Body of pancreas (tissue), 4 donors: ENCODE measurements around the gene USB1. TPM values are rescaled to one million over a fixed set of nuclear protein-coding genes. Genes with fewer than 3 reads are reported as not detected.

Experiments
- ATAC-seq: fragments of 150-250 bp; one replicate; pipeline ENCODE4 v1.9.1; 2016
- DNase-seq, 4 donors: peaks; one replicate each; pipeline ENCODE4 v3.0.0-alpha.2; 2019
- H3K27ac ChIP-seq, 4 donors: fragments of 200-600 bp; sonication (generic); 1 replicate in 3 of 4; 2 replicates in 1 of 4; pipeline versions ENCODE4 v1.5.1 to v1.6.1; 2016 to 2019; ENCODE audit warnings: mild to moderate bottlenecking in 1 of 4, mixed read lengths in 1 of 4, moderate library complexity in 1 of 4
- H3K27me3 ChIP-seq, 2 donors: fragments of 200-600 bp; sonication (generic); one replicate each; pipeline ENCODE4 v1.6.0; 2016; ENCODE audit warnings: mild to moderate bottlenecking in 1 of 2
- H3K36me3 ChIP-seq, 2 donors: fragments of 200-600 bp; sonication (generic); replicated peaks in 1 of 2; 2 replicates each; pipeline ENCODE4 v1.5.1; 2016; ENCODE audit warnings: low read depth in 2 of 2; ENCODE audit not compliant: insufficient read depth in 1 of 2
- H3K4me1 ChIP-seq: fragments of 200-600 bp; sonication (generic); one replicate; pipeline ENCODE4 v1.6.0; 2016
- H3K4me3 ChIP-seq, 2 donors: fragments of 200-600 bp; sonication (generic); 1 replicate in 1 of 2; 2 replicates in 1 of 2; pipeline ENCODE4 v1.5.1; 2016 to 2019
- H3K9me3 ChIP-seq, 3 donors: fragments of 200-600 bp; sonication (generic); 1 replicate in 2 of 3; 2 replicates in 1 of 3; pipeline ENCODE4 v1.5.1; 2016
- POLR2A ChIP-seq, 3 donors: fragments of 450-650 bp; IDR thresholded peaks; one replicate each; pipeline ENCODE4 v1.6.1; 2016; ENCODE audit warnings: antibody characterized with exemption in 3 of 3, mild to moderate bottlenecking in 2 of 3
- WGBS, 2 donors: methylation state at CpG; one replicate each; pipeline ENCODE4 v1.1.5; 2017; 5-methylcytosine and 5-hydroxymethylcytosine counted together
- intact Hi-C: fragments of 100-400 bp; cut with DNase I; formaldehyde crosslinking; loops from one replicate; pipeline ENCODE4 v1.15.1; 2023
- total RNA-seq, 2 donors: library from RNA; depleted of rRNA; stranded (reverse); fragments of >200 nt; gene quantifications; one replicate each; pipeline ENCODE4 v1.1.0, GENCODE V29; 2016
- TF ChIP-seq, protein P1 (sequence below), 7 experiments: fragments of 450-650 bp in 4 of 7; fragments of 200-600 bp in 3 of 7; sonication (generic) in 3 of 7; IDR thresholded peaks; one replicate each; pipeline ENCODE4 v1.5.1; 2016 to 2019; ENCODE audit warnings: antibody characterized with exemption in 7 of 7

Gene USB1
- total RNA-seq, 2 donors from 2014 or later, result 22.4 to 46.7 TPM

DNA sequence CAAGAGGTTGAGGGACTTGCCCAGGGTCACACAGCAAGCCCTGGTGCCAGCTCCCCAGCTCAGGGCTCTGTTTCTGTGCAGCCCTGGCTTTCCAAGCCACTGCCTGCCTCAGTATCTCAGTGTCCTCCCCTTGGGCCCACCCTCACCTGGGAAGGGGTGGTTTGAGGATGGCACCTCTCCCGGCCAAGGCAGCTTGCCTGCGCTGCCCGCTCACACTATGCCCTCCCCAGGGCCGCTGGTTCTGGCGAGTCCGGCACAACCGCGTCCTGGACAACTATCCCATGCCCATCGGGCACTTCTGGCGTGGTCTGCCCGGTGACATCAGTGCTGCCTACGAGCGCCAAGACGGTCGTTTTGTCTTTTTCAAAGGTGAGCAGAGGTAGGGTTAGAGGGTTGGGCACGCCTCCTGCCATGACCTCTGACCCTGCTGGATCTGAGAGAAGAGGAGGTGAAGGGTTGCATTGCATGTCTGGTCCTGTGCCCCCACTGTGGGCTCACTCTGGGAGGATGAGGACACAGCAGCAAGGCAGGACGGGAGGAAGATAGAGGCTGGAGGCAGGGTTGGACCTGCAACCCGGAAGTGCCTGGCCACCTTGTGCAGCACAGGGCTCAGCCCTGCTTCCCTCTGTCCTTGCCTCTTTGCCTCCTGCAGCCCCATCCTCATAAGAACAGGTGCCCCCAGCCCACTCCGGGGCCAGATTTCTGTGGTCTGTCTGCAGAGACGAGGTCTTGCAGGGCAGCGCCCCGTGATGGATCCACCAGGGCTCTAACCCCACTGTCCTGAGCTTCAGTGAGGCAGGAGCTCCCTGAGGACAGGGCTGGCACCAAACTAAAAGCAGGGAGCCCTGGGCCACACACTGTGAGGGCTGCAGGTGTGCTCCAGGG is 41.0 kb downstream of the USB1 start:
- Histone ChIP-seq H3K4me1 (peaks cover 19% of the 10 kb centered on the region), H3K9me3 (no peaks in the 10 kb centered on the region), H3K36me3 (peaks cover 0 to 9% of the 10 kb centered on the region in 2 donors), H3K4me3 (no peak overlapping the region), H3K27me3 (no peaks in the 10 kb centered on the region), H3K27ac (no peak overlapping the region)
- DNase-seq (no peak), ATAC-seq (no peak)
- WGBS, 2 donors, result 93 to 97% methylated on average over 20 to 21 of the region's 22 CpGs
- intact Hi-C loops, result no loop called here
- TF ChIP-seq POLR2A (IDR thresholded peaks at IDR 0.05), result no peak
- TF ChIP-seq, protein P1, sequence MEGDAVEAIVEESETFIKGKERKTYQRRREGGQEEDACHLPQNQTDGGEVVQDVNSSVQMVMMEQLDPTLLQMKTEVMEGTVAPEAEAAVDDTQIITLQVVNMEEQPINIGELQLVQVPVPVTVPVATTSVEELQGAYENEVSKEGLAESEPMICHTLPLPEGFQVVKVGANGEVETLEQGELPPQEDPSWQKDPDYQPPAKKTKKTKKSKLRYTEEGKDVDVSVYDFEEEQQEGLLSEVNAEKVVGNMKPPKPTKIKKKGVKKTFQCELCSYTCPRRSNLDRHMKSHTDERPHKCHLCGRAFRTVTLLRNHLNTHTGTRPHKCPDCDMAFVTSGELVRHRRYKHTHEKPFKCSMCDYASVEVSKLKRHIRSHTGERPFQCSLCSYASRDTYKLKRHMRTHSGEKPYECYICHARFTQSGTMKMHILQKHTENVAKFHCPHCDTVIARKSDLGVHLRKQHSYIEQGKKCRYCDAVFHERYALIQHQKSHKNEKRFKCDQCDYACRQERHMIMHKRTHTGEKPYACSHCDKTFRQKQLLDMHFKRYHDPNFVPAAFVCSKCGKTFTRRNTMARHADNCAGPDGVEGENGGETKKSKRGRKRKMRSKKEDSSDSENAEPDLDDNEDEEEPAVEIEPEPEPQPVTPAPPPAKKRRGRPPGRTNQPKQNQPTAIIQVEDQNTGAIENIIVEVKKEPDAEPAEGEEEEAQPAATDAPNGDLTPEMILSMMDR (IDR thresholded peaks at IDR 0.05), result no peak

DNA sequence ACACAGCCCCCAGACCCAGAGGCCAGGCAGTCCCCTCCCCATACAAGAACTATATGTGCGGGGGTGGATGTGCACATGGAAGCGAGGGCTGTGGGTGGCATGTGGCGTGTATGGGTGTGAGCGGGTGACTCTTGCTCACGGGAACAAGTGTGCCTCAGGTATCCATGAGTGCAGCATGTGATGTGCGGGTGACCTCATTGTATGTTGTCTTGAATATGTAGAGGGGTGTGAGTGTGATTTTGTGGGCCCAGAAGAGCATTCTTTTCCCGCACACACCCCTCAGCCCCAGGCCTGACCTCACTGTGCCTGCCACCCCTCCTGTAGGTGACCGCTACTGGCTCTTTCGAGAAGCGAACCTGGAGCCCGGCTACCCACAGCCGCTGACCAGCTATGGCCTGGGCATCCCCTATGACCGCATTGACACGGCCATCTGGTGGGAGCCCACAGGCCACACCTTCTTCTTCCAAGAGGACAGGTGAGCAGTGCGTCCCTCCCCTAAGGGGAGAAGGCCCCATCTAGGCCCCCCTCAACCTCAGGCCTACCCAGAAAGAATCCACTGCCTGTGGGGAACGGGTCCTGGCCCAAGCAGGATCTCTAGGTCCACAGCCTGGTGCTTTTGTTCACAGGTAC is 41.8 kb downstream of the USB1 start:
- H3K27ac ChIP-seq, result no peak overlapping the region
- peaks cover 0 to 9% of the 10 kb centered on the region in 2 donors for H3K36me3 ChIP-seq
- DNase-seq (no peak), ATAC-seq (no peak)
- no peak for TF ChIP-seq POLR2A (IDR thresholded peaks at IDR 0.05)
- TF ChIP-seq, protein P1 (IDR thresholded peaks at IDR 0.05), result no peak
- peaks cover 19% of the 10 kb centered on the region for H3K4me1 ChIP-seq
- intact Hi-C loops, result no loop called here
- H3K27me3 ChIP-seq, result no peaks in the 10 kb centered on the region
- H3K9me3 ChIP-seq, result no peaks in the 10 kb centered on the region
- no peak overlapping the region for H3K4me3 ChIP-seq
- WGBS, 2 donors, result 80 to 94% methylated on average over 1 to 16 of the region's 16 CpGs

GRCh38 chr16:58043571-58044155 is 42.5 kb downstream of the USB1 start:
- no peak for DNase-seq
- Histone ChIP-seq H3K36me3 (peaks cover 0 to 9% of the 10 kb centered on the region in 2 donors), H3K4me3 (no peak overlapping the region), H3K27ac (peak overlapping the region in 1 of 4 donors; percentile 37), H3K27me3 (no peaks in the 10 kb centered on the region), H3K9me3 (no peaks in the 10 kb centered on the region), H3K4me1 (peaks cover 19% of the 10 kb centered on the region)
- WGBS, 2 donors, result 80 to 90% methylated on average over 2 to 7 of the region's 7 CpGs
- intact Hi-C loops, result no loop called here
- ATAC-seq, result no peak
- TF ChIP-seq POLR2A (IDR thresholded peaks at IDR 0.05), result no peak
- TF ChIP-seq, protein P1 (IDR thresholded peaks at IDR 0.05), result no peak

GRCh38 chr16:58044266-58045019 is 43.2 kb downstream of the USB1 start:
- DNase-seq (peak in 2 of 4 donors; percentile 23 to 46), ATAC-seq (peak; percentile 25)
- Histone ChIP-seq H3K4me1 (peaks cover 19% of the 10 kb centered on the region), H3K27me3 (no peaks in the 10 kb centered on the region), H3K36me3 (peaks cover 0 to 7% of the 10 kb centered on the region in 2 donors), H3K27ac (peak overlapping the region in 1 of 4 donors; percentile 37), H3K4me3 (no peak overlapping the region), H3K9me3 (no peaks in the 10 kb centered on the region)
- TF ChIP-seq, protein P1 (IDR thresholded peaks at IDR 0.05), result no peak
- no peak for TF ChIP-seq POLR2A (IDR thresholded peaks at IDR 0.05)
- intact Hi-C loops, result no loop called here
- 63 to 92% methylated on average over 5 to 9 of the region's 9 CpGs for WGBS, 2 donors
